ENCODE results near the gene VAV1. TPM values are rescaled to one million over a fixed set of nuclear protein-coding genes. Genes with fewer than 3 reads are reported as not detected.

Gene VAV1
- total and polyA plus RNA-seq, 2 of the 13 experiments (the other 11 are each of a cell fraction or from before 2014, with no cell fraction given) = not detected

DNA sequence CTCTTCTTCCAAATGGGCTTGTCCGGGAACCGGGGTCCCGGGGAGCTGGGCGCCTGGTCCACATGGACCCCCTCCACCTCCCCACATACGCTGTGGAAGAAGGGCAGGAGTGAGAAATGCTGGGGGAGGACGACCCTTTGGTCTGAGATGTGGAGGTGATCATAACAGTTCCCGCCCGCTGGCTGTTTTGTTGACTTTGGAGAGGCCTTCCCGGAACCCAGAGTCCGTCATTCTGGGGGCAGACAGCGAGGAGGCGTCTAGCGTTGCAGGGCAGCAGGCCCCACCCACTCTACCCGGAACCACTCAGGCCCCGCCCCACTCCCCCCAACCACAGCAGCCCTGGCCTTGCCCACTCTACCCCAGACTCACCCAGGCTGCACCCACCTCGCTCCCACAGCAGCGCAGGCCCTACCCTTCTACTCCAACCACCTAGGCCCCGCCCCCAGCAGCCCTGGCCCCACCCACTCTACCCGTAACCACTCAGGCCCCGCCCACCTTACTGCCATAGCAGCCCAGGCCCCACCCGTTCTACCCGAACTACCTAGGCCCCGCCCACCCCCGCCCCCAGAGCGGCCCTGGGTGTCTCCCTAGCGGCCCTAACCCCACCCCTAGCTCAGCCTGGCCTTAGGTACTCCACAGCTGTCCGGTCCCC, 42.2 kb upstream of the VAV1 start (continued):
- TF ChIP-seq, protein P1, sequence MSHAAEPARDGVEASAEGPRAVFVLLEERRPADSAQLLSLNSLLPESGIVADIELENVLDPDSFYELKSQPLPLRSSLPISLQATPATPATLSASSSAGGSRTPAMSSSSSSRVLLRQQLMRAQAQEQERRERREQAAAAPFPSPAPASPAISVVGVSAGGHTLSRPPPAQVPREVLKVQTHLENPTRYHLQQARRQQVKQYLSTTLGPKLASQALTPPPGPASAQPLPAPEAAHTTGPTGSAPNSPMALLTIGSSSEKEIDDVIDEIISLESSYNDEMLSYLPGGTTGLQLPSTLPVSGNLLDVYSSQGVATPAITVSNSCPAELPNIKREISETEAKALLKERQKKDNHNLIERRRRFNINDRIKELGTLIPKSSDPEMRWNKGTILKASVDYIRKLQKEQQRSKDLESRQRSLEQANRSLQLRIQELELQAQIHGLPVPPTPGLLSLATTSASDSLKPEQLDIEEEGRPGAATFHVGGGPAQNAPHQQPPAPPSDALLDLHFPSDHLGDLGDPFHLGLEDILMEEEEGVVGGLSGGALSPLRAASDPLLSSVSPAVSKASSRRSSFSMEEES (CRISPR knock-in tag; IDR thresholded peaks at IDR 0.05) = peak; percentile 61
- TF ChIP-seq, protein P2, sequence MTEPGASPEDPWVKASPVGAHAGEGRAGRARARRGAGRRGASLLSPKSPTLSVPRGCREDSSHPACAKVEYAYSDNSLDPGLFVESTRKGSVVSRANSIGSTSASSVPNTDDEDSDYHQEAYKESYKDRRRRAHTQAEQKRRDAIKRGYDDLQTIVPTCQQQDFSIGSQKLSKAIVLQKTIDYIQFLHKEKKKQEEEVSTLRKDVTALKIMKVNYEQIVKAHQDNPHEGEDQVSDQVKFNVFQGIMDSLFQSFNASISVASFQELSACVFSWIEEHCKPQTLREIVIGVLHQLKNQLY (CRISPR knock-in tag; IDR thresholded peaks at IDR 0.05) = no peak
- TF ChIP-seq ARNT2 (CRISPR knock-in tag; IDR thresholded peaks at IDR 0.05; ENCODE audit: low read depth) (peak; percentile 73; the same call in 1 of the 2 replicates), SCMH1 (CRISPR knock-in tag; IDR thresholded peaks at IDR 0.05; ENCODE audit: borderline replicate concordance) (no peak), GLI4 (CRISPR knock-in tag; IDR thresholded peaks at IDR 0.05; ENCODE audit: borderline replicate concordance) (no peak), FOSL2 (CRISPR knock-in tag; IDR thresholded peaks at IDR 0.05) (peak; percentile 78), SNRNP70 (IDR thresholded peaks at IDR 0.05; ENCODE audit: low read depth, low read length) (no peak), ZNF34 (CRISPR knock-in tag; IDR thresholded peaks at IDR 0.05; ENCODE audit: borderline replicate concordance) (no peak), SATB2 (CRISPR knock-in tag; IDR thresholded peaks at IDR 0.05) (no peak), ZSCAN20 (CRISPR knock-in tag; IDR thresholded peaks at IDR 0.05; ENCODE audit: borderline replicate concordance) (no peak), BCL6 (CRISPR knock-in tag; IDR thresholded peaks at IDR 0.05) (peak; percentile 68), SRSF4 (IDR thresholded peaks at IDR 0.05; ENCODE audit: low read depth, low read length, poor library complexity, severe bottlenecking) (no peak), ZNF484 (CRISPR knock-in tag; IDR thresholded peaks at IDR 0.05; ENCODE audit: borderline replicate concordance, low read depth) (no peak), IRX3 (CRISPR knock-in tag; IDR thresholded peaks at IDR 0.05; ENCODE audit: borderline replicate concordance, low read depth) (no peak), MTF1 (CRISPR knock-in tag; IDR thresholded peaks at IDR 0.05) (no peak), LCORL (IDR thresholded peaks at IDR 0.05) (no peak), LCORL (CRISPR knock-in tag; IDR thresholded peaks at IDR 0.05) (peak; percentile 81; the same call in 1 of the 2 replicates), CHCHD3 (CRISPR knock-in tag; IDR thresholded peaks at IDR 0.05) (no peak), ATF1 (CRISPR knock-in tag; IDR thresholded peaks at IDR 0.05) (no peak), ZNF30 (CRISPR knock-in tag; IDR thresholded peaks at IDR 0.05) (no peak), NRL (CRISPR knock-in tag; IDR thresholded peaks at IDR 0.05; ENCODE audit: borderline replicate concordance) (no peak), ZSCAN21 (CRISPR knock-in tag; IDR thresholded peaks at IDR 0.05; ENCODE audit: borderline replicate concordance) (no peak)
- TF ChIP-seq, protein P3, sequence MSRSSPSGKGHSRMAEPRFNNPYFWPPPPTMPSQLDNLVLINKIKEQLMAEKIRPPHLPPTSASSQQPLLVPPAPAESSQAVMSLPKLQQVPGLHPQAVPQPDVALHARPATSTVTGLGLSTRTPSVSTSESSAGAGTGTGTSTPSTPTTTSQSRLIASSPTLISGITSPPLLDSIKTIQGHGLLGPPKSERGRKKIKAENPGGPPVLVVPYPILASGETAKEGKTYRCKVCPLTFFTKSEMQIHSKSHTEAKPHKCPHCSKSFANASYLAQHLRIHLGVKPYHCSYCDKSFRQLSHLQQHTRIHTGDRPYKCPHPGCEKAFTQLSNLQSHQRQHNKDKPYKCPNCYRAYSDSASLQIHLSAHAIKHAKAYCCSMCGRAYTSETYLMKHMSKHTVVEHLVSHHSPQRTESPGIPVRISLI (CRISPR knock-in tag; IDR thresholded peaks at IDR 0.05; ENCODE audit: borderline replicate concordance) = no peak
- TF ChIP-seq, protein P4, sequence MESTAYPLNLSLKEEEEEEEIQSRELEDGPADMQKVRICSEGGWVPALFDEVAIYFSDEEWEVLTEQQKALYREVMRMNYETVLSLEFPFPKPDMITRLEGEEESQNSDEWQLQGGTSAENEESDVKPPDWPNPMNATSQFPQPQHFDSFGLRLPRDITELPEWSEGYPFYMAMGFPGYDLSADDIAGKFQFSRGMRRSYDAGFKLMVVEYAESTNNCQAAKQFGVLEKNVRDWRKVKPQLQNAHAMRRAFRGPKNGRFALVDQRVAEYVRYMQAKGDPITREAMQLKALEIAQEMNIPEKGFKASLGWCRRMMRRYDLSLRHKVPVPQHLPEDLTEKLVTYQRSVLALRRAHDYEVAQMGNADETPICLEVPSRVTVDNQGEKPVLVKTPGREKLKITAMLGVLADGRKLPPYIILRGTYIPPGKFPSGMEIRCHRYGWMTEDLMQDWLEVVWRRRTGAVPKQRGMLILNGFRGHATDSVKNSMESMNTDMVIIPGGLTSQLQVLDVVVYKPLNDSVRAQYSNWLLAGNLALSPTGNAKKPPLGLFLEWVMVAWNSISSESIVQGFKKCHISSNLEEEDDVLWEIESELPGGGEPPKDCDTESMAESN (CRISPR knock-in tag; conservative IDR thresholded peaks at IDR 0.05) = no peak
